K562 (cell line): ENCODE results near the gene GGA3. TPM values are rescaled to one million over a fixed set of nuclear protein-coding genes. Genes with fewer than 3 reads are reported as not detected.

ENCODE experiments used
- CCNT2 ChIP-seq: IDR thresholded peaks from 2 replicates; pipeline ENCODE4 v1.6.1; 2011; ENCODE audit warnings: borderline replicate concordance, low read depth, mild to moderate bottlenecking, moderate library complexity, mixed read lengths, low read length; ENCODE audit not compliant: insufficient read length; ENCODE audit errors: extremely low read depth
- CEBPB ChIP-seq: fragments of 450-650 bp; IDR thresholded peaks from 2 replicates; pipeline ENCODE4 v1.6.1; 2016; ENCODE audit warnings: missing genetic modification characterization, missing compliant biosample characterization
- HDGF ChIP-seq: fragments of 450-650 bp; IDR thresholded peaks from 2 replicates; pipeline ENCODE4 v1.6.1; 2016
- HNRNPH1 ChIP-seq: fragments of 200-400 bp; formaldehyde crosslinking; optimal IDR thresholded peaks from 2 replicates; pipeline ENCODE3; 2017; ENCODE audit warnings: low read depth, mild to moderate bottlenecking, low read length, moderate library complexity
- NFE2 ChIP-seq: IDR thresholded peaks from 2 replicates; pipeline ENCODE4 v1.6.1; 2014; ENCODE audit warnings: antibody characterized with exemption, low read depth
- POU5F1 ChIP-seq: fragments of 150-350 bp; IDR thresholded peaks from 2 replicates; pipeline ENCODE4 v1.6.1; 2014; ENCODE audit warnings: borderline replicate concordance, low read length, low read depth, mild to moderate bottlenecking; ENCODE audit not compliant: partially characterized antibody
- PURB ChIP-seq: sonication (generic); formaldehyde crosslinking; IDR thresholded peaks from 2 replicates; pipeline ENCODE4 v1.9.0; 2021; ENCODE audit warnings: low read depth, mild to moderate bottlenecking, missing genetic modification reagents
- RBBP5 ChIP-seq: fragments of 200-600 bp; sonication (generic); IDR thresholded peaks from 2 replicates; pipeline ENCODE4 v1.6.1; 2012; ENCODE audit warnings: borderline replicate concordance, mild to moderate bottlenecking, low read length, control low read depth, inconsistent platforms; ENCODE audit not compliant: insufficient read depth, poor library complexity, severe bottlenecking
- RBM34 ChIP-seq: fragments of 200-400 bp; formaldehyde crosslinking; IDR thresholded peaks from 2 replicates; pipeline ENCODE4 v1.6.1; 2018; ENCODE audit warnings: low read length, borderline replicate concordance; ENCODE audit not compliant: insufficient read depth
- SIN3A ChIP-seq, 2 experiments: fragments of 150-350 bp in 1 of 2; IDR thresholded peaks; 2 replicates each; pipeline ENCODE4 v1.6.1; 2011 to 2016; ENCODE audit warnings: borderline replicate concordance in 2 of 2, low read depth in 2 of 2, low read length in 2 of 2, mild to moderate bottlenecking in 2 of 2, moderate library complexity in 2 of 2; ENCODE audit not compliant: control insufficient read depth in 1 of 2
- SOX6 ChIP-seq: fragments of 450-650 bp; IDR thresholded peaks from 2 replicates; pipeline ENCODE4 v1.6.1; 2014; ENCODE audit warnings: mild to moderate bottlenecking
- SRSF9 ChIP-seq: fragments of 200-400 bp; formaldehyde crosslinking; IDR thresholded peaks from 2 replicates; pipeline ENCODE4 v1.6.1; 2017; ENCODE audit warnings: low read depth, low read length, borderline replicate concordance
- ZC3H8 ChIP-seq: fragments of 450-650 bp; IDR thresholded peaks from 2 replicates; pipeline ENCODE4 v1.6.1; 2017
- ZFP1 ChIP-seq: fragments of 450-650 bp; formaldehyde crosslinking; IDR thresholded peaks from 2 replicates; pipeline ENCODE4 v1.4.0; 2020; ENCODE audit warnings: mild to moderate bottlenecking, mixed read lengths
- ZKSCAN3 ChIP-seq: fragments of 250-450 bp; sonication (Bioruptor Pico); IDR thresholded peaks from 2 replicates; pipeline ENCODE4 v1.4.0; 2020
- ZNF184 ChIP-seq: sonication (generic); formaldehyde crosslinking; IDR thresholded peaks from 2 replicates; pipeline ENCODE4 v1.5.0; 2020; ENCODE audit warnings: missing genetic modification reagents
- ZNF354B ChIP-seq: fragments of 250-450 bp; sonication (Bioruptor Pico); IDR thresholded peaks from 2 replicates; pipeline ENCODE4 v1.4.0; 2020
- ZNF408 ChIP-seq: fragments of 250-450 bp; sonication (Bioruptor Pico); IDR thresholded peaks from 2 replicates; pipeline ENCODE4 v1.4.0; 2020; ENCODE audit warnings: low read depth, mild to moderate bottlenecking, moderate library complexity
- polyA plus RNA-seq, 8 experiments: library from polyadenylated mRNA; depleted of rRNA in 4 of 8; stranded (reverse) in 5 of 8; unstranded in 3 of 8; fragments of >200 nt; fragmentation: Nextera tagmentation in 2 of 8; fragmentation: Illumina TruSeq in 1 of 8; extraction: Ambion mirVana in 2 of 8; extraction: Trizol in 1 of 8; gene quantifications; 2 replicates each; pipeline versions ENCODE4 v1.2.1 to v1.2.3, GENCODE V29; 2011 to 2014; ENCODE audit warnings: inconsistent platforms in 1 of 8, missing spikeins in 1 of 8
- total RNA-seq, 7 experiments: library from RNA; depleted of rRNA in 6 of 7; stranded (reverse); fragments of >200 nt in 6 of 7; fragmentation: Illumina TruSeq in 2 of 7; extraction: Trizol in 2 of 7; gene quantifications; 2 replicates each; pipeline versions ENCODE4 v1.2.1 to v1.2.3, GENCODE V29; 2011 to 2021; ENCODE audit warnings: low replicate concordance in 1 of 7
- TF ChIP-seq, protein P1 (sequence below): IDR thresholded peaks from 2 replicates; pipeline ENCODE4 v1.6.1; 2014; ENCODE audit warnings: antibody characterized with exemption
- TF ChIP-seq, protein P2 (sequence below): sonication (generic); formaldehyde crosslinking; IDR thresholded peaks from 2 replicates; pipeline ENCODE4 v1.4.0; 2020; ENCODE audit warnings: mild to moderate bottlenecking, missing genetic modification reagents
- TF ChIP-seq, protein P3 (sequence below): fragments of 450-650 bp; IDR thresholded peaks from 2 replicates; pipeline ENCODE4 v1.7.1; 2018; ENCODE audit warnings: mild to moderate bottlenecking, low read depth; ENCODE audit not compliant: partially characterized antibody

GGA3 gene
- total and polyA plus RNA-seq, 9 of the 15 experiments (the other 6 are each of a cell fraction or from before 2014, with no cell fraction given), result 5.7 to 64.9 (median 25.4) TPM

DNA sequence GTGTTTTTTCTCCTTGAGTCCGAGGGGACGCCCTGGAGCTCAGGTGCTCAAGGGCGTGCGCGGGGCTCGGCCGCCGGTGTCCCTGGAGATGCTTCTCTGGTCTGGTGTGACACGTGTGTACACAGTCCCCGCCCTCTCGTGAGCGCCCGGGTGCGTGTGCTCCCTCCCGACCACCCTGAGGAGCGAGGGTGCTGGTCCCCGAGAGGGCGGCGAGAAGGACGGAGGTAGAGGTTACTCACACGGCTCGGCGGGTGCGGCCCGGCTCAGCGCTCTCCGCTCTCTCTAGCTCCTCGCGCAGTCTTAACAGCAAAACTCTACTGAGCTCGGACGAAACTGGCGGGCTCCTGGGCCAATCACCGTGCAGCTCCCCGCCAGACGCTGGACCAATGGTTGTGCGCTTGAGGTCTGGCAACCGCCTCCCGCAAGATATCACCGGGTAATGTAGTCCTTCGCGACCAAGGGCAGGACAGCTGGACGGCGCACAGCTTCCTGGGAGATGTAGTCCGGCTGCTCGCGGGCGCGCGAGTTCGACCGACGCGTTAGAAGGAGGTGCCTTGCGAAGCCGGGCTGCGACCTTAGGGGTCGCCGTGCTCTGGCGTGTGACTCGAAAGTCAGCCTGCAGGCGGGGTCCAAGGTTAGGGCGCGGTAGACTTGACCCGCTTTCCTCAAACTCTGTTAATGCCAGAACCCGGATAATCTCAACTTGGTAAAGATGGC is 27.9 kb upstream of the GGA3 start, which contains the start of gene SLC25A19 (continued):
- peak; percentile 62 for TF ChIP-seq POU5F1
- TF ChIP-seq ZKSCAN3 (CRISPR knock-in tag), result no peak
- no peak for TF ChIP-seq HDGF
- TF ChIP-seq, protein P1, sequence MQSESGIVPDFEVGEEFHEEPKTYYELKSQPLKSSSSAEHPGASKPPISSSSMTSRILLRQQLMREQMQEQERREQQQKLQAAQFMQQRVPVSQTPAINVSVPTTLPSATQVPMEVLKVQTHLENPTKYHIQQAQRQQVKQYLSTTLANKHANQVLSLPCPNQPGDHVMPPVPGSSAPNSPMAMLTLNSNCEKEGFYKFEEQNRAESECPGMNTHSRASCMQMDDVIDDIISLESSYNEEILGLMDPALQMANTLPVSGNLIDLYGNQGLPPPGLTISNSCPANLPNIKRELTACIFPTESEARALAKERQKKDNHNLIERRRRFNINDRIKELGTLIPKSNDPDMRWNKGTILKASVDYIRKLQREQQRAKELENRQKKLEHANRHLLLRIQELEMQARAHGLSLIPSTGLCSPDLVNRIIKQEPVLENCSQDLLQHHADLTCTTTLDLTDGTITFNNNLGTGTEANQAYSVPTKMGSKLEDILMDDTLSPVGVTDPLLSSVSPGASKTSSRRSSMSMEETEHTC, result peak; percentile 52; the same call in 1 of the 2 replicates
- TF ChIP-seq SOX6, result 0 out of 2 replicates have a peak, but pooled peaks have one; percentile 46
- TF ChIP-seq, protein P2, sequence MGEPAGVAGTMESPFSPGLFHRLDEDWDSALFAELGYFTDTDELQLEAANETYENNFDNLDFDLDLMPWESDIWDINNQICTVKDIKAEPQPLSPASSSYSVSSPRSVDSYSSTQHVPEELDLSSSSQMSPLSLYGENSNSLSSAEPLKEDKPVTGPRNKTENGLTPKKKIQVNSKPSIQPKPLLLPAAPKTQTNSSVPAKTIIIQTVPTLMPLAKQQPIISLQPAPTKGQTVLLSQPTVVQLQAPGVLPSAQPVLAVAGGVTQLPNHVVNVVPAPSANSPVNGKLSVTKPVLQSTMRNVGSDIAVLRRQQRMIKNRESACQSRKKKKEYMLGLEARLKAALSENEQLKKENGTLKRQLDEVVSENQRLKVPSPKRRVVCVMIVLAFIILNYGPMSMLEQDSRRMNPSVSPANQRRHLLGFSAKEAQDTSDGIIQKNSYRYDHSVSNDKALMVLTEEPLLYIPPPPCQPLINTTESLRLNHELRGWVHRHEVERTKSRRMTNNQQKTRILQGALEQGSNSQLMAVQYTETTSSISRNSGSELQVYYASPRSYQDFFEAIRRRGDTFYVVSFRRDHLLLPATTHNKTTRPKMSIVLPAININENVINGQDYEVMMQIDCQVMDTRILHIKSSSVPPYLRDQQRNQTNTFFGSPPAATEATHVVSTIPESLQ (CRISPR knock-in tag), result no peak
- no peak for TF ChIP-seq ZC3H8
- TF ChIP-seq RBM34, result no peak
- TF ChIP-seq NFE2, result 0 out of 2 replicates have a peak, but pooled peaks have one; percentile 0
- no peak for TF ChIP-seq ZNF184 (CRISPR knock-in tag)
- peak in 1 of 2 experiments; percentile 50; a peak in 2 of 4 replicates for TF ChIP-seq SIN3A (IDR thresholded peaks at IDR 0.05; ENCODE audit: borderline replicate concordance in 2 of 2, control insufficient read depth in 1 of 2, low read depth in 2 of 2, low read length in 2 of 2)
- TF ChIP-seq, protein P3, sequence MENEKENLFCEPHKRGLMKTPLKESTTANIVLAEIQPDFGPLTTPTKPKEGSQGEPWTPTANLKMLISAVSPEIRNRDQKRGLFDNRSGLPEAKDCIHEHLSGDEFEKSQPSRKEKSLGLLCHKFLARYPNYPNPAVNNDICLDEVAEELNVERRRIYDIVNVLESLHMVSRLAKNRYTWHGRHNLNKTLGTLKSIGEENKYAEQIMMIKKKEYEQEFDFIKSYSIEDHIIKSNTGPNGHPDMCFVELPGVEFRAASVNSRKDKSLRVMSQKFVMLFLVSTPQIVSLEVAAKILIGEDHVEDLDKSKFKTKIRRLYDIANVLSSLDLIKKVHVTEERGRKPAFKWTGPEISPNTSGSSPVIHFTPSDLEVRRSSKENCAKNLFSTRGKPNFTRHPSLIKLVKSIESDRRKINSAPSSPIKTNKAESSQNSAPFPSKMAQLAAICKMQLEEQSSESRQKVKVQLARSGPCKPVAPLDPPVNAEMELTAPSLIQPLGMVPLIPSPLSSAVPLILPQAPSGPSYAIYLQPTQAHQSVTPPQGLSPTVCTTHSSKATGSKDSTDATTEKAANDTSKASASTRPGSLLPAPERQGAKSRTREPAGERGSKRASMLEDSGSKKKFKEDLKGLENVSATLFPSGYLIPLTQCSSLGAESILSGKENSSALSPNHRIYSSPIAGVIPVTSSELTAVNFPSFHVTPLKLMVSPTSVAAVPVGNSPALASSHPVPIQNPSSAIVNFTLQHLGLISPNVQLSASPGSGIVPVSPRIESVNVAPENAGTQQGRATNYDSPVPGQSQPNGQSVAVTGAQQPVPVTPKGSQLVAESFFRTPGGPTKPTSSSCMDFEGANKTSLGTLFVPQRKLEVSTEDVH, result no peak
- TF ChIP-seq CEBPB (tag), result no peak
- TF ChIP-seq ZNF408 (CRISPR knock-in tag), result no peak
- TF ChIP-seq RBBP5, result peak; percentile 88
- no peak for TF ChIP-seq ZNF354B (CRISPR knock-in tag)
- TF ChIP-seq CCNT2, result peak; percentile 70
- TF ChIP-seq SRSF9, result no peak
- TF ChIP-seq PURB, result no peak
- TF ChIP-seq ZFP1, result no peak
- TF ChIP-seq HNRNPH1, result no peak
